HG03521 (cell line): ENCODE data around the gene ALDH1L1.

Experiments used
- ATAC-seq: cut with Tn5 transposase; IDR thresholded peaks from one replicate; pipeline ENCODE4 v1.9.1; 2021; ENCODE audit warnings: mild to moderate bottlenecking, moderate library complexity; ENCODE audit not compliant: unreplicated experiment

ALDH1L1 gene

DNA sequence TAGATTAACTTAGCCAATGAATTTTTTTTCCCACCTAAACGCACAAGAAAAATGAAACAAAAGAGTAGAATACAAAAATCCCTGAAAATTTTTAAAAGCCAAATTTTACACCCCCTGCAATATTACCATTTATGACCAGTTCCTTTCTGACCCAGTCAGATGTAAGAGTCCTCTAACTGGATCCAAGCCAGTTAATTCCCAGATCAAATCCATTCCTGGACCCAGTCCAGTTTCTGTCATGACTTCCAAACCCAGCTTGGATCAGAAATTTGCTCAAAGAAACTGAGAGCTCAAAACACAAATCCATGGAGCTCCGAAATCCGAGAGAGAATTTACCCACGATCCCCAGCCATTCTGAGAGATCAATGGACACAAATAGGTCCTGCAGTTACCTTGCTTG lies 17.0 kb upstream of the ALDH1L1 start:
- no peak for ATAC-seq

DNA sequence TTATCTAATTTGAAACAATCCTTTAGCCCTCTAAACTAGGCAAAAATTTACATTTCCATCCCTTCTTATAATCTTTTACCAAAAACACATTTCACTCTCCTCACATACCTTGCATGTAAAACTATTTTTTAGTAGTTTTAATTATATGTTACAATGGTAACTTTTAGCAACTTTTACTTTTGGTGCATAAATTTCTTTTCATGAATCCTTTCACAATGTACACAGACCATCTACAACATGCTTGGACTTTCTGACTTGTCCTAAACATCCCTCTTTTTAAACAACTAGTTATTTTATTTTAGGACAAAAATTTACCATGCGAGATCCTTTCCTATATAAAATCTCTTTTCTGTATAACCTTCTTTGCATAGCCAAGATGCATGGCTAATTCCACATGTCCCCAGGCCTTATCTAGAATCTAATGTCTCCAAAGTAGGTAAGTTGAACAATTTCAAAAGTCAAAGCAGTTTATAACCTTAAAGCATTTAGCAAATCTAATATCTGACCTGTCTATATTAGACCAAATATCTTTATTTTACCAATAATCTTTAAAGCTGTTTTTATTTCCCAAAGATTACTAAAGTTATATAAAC lies 14.4 kb upstream of the ALDH1L1 start:
- no peak for ATAC-seq

DNA sequence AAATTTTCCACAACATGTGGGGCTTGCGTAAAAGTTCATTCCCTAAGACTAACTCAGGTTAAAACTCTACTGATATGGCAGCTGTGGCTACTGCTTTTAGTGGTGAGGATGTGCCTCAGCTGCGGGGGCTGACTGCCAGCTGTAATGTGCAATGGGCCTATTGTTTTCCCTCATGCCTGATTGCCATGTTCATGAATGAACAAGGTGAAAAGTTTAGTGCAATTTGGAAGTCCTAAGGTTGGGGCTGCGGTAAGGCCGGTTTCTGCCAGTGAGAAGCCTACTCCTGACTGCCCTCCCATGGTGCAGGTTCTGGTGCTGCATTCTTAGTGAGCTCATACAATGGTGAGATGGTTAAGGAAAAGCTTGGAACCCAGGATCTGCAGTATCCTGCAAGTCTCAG lies 10.9 kb upstream of the ALDH1L1 start:
- no peak for ATAC-seq

DNA sequence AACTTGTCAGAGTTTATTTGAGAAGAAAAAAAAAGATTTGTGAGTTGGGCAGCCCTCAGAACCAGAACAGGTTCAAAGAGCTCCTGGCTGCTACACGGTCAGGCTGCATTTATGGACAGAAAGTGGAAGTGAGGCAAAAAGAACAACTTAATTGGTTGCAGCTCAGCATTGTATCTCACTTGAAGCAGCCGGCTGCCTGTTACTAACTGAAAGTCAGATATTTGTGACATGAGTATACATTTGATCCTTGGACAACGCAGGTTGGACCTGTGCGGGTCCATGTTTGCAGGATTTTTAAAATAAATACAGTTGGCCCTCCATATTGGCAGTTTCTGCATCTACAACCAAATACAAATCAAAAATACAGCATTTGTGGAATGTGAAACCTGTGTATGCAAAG lies 7.5 kb upstream of the ALDH1L1 start:
- ATAC-seq = no peak

DNA sequence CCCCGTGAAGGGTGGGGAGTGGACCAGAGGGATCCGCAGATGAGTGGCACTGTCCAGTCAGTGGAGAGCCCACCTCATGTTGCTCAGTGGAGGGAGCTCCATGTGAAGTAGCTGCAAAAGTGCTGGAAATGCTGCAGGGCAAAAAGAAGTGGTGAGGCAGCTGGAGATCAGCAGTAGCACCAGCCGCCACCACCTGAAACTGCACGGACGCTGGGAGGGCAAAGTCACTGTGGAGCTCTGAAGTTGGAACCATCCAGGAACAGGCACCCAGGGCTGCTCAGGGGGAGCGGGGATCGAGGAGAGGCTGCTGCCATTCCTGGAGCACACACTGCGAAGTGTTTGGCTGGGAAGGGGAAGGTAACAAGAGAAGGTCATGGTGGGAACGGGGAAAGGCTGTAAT lies 6.4 kb upstream of the ALDH1L1 start:
- ATAC-seq = no peak

DNA sequence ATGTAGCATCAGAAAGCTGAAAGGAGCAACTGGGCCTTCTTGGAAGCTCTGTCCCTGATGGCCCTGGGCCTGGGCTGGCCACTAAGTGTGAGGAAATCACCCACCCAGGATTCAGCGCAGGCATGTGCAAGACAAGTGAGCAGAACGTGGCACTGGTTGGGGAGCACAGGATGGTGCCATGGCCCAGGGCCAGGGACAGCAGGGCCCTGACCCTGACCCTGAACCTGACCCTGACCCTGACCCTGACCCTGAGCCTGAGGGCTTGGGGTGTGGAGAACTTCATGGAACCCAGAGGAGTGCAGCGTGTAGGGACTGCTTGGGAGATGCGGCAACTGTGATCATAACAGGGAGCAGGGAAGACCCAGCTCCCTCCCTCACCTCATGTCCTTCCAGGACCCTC lies 5.9 kb upstream of the ALDH1L1 start:
- ATAC-seq = no peak

DNA sequence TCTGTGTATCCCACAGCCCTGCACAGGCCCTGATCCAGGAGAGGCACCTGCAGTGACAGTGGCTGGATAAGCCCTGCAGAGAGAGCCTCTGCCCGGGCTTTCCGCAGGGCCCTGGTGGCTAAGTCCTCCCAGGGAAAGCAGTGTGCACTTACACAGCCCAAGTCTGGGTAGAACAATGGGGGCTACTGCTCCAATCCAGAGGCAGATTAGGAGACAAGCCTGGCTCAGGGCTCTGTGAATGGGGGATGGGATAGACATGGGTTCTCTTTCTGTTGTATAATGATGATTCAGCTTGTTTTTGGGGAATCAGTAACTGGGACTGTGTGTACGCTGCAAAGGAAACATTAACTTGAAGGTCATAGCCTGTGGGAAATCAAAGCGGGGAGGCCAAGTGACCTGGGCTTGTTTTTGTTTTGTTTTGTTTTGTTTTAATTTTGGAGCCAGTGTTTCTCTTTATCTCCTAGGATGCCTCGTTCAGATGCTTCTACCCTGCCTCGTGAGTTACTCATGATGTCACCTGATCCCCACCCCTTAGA lies 4.1 kb upstream of the ALDH1L1 start:
- ATAC-seq = no peak

DNA sequence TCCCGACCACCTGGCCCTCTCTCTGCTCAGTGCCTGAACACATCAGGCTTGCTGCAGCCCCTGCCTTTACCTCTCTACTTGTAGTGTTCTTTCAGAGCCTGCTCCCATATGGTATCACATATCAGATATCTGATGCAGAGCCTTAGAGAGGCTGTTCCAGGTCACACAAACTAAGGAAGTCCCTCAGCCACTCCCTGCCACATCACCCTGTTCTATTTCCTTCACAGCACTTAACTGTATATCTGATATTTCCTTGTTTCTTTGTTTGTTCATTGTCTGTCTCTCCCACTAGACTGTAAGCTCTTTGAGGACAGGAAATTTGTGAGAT lies 976 bp upstream of the ALDH1L1 start:
- ATAC-seq = no peak

DNA sequence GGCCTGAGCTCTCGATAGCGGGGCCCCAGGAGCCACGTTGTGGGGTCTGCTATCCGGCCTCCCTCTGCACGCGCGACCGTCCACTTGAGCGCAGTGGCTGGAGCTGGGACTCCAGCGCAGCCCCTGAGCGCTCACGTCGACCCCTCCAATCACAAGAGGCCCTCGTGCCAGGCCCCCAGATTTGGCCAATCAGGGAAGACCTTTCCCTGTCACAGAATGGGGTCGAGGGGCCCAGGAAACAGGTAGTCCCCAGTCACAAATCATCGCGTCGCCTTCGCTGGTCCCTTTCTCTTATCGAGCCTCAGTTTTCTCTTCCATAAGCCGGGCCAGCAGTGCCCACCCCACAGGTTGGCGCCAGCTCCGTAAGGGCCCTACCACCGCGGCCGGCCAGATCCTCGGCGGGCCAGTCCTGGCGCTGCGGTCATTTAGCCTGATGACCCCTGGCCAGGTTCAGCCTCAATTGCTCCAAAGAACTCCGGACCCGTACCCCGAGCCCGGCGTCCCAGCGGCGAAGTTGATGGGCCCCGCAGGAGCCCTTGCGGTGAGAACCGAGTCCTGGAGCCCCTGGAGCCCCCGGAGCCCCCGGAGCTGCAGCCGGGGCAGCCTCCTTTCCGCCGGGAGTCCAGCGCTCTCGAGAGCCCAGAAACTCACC lies 435 bp downstream of the ALDH1L1 start:
- ATAC-seq = no peak

DNA sequence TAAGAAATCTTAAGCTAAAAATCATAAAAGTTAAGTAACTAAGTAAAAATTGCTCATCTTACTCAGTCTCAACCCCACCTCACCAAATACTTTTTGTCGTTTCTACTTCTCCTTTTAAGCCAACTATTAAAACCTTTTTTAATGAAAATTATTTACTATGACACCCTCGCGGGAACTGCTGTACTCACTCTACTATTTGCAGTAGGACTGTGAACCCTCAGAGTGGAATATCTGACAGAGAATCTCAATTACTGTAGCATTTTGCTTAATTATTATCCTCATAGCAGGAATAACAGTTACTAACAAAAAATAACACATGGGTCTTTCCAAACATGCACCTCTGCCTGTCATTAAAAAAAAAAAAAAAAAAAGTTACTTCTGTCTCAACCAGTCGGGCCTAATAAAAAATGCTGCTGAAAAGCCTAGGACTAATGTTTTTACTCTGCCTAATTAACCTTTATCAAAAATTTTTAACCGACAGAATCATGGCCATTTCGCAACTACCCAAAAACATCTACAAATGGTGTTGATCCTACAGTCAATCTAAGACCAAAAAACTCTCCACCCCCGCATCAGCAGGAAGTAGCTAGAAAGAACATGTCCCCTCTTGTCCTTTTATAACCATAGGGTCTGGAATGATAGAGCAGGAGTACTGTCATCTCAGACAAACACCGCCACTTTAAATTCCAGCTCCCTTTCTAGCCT lies 10.2 kb downstream of the ALDH1L1 start:
- no peak for ATAC-seq

DNA sequence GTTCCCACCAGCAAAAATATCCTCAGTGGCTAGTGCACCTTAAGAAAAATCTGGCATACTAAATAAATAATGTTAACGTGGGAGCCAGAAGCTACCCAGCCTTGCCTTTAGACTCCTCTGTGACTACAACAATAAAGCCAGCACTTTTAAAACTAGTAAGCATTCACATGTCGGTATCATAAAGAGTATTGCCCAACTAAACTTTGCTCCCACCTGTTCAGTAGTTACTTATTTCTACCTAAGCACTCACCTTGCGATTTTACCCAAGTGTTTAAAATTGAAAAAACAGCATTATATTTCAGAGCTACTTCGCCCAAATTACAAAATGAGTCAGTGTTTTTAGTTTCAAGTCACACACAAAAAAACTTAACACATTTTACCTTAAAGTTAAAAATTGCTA lies 12.8 kb downstream of the ALDH1L1 start:
- no peak for ATAC-seq

DNA sequence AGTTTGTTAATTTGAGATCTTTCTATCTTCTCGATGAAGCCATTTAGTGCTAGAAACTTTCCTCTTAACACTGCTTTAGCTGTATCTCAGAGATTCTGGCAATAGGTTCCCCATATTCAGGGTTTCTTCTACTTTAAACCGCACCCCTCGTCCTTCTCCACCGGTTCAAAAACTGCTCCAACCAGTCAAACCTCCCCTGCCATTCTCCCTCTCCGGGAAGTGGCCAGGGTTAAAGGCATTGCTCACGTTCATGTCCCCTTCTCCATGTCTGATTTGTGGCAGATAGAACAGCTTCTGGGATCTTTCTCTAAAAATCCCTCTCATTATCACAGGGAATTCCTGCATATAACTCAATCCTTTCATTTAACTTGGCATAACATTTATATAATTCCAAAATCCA lies 14.4 kb downstream of the ALDH1L1 start:
- no peak for ATAC-seq

DNA sequence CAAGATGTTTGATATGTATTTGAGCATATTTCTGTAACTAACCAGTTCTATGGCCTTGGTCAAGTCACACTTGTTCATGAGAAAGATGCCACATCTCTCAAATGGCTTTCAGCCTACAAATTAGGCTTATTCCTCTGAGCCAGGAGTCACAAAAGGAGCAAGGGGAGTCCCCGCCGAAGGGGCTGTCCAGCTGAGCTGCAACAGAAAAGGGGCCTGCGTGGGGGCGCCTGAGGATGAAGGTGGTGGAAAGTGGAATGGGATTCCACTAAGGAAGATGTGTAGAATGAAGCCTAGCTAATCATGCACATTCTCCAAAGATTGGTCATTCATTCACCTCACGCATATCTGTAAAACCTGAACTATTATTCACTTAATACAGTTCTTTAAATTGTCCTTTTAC lies 19.1 kb downstream of the ALDH1L1 start:
- ATAC-seq = no peak

DNA sequence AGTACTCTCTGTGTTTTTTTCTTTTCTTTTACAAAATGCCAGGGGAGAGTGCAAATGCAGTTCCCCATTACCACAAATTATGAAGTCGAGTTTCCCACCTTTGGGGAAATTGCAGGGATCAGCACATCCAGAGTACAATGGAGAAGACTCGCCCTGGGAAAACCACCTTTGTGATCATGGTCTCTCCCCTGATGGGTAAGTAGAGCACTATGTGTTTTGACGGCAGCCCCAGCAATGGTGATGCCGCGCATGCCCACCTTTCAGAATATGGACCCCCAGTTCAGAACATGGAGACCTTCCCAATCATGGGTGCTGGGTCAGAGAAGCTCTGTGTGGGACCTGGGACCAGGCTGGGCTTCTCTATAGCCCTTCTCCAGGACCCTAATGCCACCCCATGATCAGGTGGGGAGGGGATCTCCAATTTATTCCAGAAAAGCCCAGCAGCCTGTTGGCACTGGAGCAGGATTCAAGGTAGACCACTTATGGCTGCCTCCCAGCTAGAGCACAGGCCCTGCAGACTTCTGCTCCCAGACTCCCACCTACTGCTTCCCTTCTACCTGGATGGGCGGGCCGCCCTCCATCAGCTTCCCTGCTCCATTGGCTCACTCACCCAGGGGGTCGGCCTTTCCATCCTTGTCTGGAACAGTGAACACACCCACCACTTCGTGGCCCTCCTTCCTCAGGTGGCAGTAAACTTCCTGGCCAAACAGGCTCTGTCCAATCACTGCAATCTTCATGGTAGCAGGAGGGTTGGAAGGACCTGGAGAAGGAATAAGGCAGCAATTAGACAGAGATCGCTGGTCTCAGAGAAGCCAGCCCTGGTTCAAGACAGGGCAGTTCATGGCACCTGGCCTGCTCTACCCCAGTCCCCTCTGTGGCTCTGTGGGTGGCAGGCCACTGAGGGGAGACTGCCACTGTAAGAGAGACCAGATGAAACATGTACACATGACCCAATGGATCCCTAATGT lies 19.9 kb downstream of the ALDH1L1 start:
- ATAC-seq = no peak

DNA sequence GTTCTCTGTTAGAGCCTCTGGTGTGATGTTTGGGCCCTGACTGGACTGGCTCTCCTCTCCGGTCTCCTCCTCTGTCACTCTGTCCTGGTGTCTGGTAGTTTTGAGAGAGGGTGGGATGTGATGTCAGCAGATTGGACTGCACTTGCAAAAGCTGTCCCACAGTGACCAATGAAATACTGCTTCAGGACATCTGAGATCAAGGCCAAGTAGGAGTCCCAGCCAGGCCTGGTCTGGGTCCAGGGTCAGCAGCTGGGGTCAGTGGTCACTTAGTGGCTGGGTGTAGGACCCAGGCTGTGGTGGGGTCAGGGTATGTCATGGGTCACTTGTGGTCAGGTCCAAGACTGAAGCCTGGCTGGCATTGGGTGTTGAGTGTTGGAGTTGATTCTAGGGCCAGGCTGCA lies 20.9 kb downstream of the ALDH1L1 start:
- ATAC-seq = no peak

DNA sequence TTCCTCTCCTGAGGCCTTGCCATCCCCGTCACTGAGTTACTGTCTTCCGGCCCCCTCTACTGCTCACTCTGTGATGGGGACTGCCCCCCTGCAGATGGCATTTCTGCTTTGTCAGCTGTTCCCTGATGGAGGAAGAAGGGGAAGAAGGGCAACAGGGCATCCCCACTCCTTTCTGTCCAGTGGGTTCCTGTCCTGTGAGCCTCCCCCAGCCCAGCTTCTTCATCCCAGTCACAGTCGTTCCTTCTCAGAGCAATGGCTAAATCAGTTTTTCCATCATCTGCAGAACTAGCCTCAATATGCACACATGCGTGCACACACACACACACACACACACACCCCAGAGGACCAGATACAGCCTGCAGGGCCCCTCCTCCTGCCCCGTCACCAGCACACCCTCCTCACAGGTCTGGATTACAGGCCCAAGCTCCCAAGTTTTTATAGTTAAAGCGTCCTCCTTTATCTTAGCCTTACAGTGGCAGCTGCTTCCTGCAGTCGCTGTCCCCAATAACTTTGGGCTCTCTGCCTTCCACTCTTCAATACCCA lies 21.4 kb downstream of the ALDH1L1 start:
- no peak for ATAC-seq

DNA sequence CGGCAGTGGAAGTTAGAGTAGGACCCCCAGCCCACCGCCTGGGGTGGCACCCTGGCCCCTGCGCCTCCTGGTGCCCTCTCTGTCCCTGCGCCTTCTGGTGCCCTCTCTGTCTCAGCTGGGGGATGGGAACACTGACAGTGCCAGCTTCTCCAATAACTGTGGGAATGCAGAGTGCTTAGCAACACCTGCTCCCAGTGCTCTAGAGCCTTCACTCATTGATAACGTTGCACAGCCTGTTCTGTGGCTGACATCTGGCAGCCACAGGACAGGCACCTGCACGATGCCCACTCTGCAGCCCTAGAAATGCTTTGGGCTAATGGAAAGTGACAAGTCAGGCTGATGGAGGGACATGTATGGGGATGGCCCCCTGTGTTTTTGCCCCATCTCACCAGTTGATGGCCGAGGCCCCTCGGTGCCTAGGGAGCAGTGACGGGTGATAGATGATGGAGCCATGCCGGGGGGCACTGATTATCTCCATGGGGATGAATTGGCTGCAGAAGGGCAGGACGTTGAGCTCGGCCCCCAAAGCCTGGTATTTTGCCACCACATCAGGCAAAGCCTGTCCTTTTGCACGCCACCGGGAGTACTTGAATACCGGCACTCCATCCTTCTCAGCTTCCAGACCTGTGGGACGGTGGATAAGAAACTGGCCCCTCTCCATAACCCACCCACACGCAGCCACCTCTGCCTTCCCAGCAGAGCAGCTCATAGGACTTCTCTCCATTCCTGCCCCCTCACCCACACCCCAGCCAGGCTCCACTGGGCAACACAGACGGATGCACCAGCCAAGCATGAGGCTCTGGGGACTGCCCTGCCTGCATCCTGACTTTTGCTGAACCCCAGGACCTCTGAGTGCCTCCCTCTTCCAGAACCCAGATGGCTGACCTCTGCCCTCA lies 22.1 kb downstream of the ALDH1L1 start:
- ATAC-seq = no peak

DNA sequence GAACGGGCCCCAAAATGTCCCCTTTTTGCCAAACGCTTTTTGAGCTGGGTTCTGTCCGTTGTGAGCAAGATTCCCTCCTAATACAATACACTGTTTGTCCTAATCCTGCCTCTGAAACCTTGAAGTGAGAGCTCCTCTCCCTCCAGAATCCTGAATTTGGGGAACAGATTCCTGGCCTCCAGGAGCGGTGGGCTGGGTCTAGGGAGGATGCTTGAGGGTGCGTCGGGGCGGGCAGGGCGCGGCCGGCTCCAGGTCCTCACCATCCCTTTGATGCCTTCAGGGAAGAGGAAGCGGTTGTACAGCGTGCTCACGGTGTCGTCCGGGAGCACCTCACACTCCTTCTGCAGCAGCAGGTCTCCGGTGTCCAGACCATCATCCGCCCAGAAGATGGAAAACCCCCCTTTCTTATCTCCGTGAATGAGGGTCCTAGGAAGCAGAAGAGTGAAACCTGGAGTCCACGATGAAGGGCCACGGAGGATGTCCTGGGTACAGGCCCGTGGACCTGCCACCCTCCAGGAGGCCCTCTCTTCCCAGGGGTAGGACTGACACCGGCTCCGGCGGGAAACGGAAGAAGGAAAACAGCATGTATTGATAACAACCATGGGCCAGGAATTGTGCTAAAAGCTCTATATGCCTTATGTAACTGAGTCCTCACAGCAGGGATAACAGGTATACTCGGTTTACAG lies 23.2 kb downstream of the ALDH1L1 start:
- no peak for ATAC-seq

DNA sequence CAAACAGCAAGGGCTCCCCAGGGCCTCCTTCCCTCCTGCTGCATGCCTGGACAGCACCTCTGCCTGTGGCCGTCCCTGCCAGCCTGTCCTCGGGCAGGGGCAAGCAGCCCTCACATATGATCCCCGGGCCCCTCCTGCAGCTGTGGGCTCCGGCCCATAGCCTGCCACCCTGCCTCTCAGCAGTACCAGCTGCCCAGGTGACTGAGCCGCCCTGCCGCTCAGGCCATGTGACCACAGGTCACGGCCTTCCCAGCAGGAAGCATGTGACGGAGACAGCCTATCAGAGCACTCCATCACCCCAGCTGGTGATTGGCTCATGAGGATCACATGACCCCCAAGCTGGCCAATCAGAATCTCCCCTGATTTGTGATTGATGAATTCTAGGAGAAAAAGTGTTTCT lies 23.9 kb downstream of the ALDH1L1 start:
- no peak for ATAC-seq
